ENCODE measurements around the gene NPDC1.

Gene NPDC1

GRCh38 chr9:137025517-137025966, 20.4 kb downstream of the NPDC1 start:
- Histone ChIP-seq H3K27me3 (ENCODE audit: control insufficient read depth in 1 of 2, insufficient read depth in 2 of 2, low read length in 2 of 2) (no peaks in the 10 kb centered on the region), H3K36me3 (ENCODE audit: control insufficient read depth in 1 of 2, insufficient read depth in 2 of 2, low read length in 2 of 2) (no peaks in the 10 kb centered on the region), H3K4me1 (ENCODE audit: control insufficient read depth in 1 of 2, insufficient read depth in 2 of 2, low read length in 2 of 2) (peaks cover 33 to 68% of the 10 kb centered on the region in 2 donors), H3K9me3 (ENCODE audit: control insufficient read depth in 1 of 2, low read length in 2 of 2) (no peaks in the 10 kb centered on the region), H3K4me3 (ENCODE audit: low read depth in 1 of 2, low read length in 2 of 2) (no peak overlapping the region), H3K27ac (ENCODE audit: low read depth, low read length) (no peak overlapping the region), H3K9ac (ENCODE audit: low read depth in 1 of 2, low read length in 2 of 2) (no peak overlapping the region)

- no peaks in the 10 kb centered on the region for H3K27me3 ChIP-seq (ENCODE audit: control insufficient read depth in 1 of 2, insufficient read depth in 2 of 2, low read length in 2 of 2)
- no peak overlapping the region for H3K27ac ChIP-seq (ENCODE audit: low read depth, low read length)
- peaks cover 29 to 49% of the 10 kb centered on the region in 2 donors for H3K4me1 ChIP-seq (ENCODE audit: control insufficient read depth in 1 of 2, insufficient read depth in 2 of 2, low read length in 2 of 2)
- H3K9me3 ChIP-seq (ENCODE audit: control insufficient read depth in 1 of 2, low read length in 2 of 2), result no peaks in the 10 kb centered on the region
- no peak overlapping the region for H3K9ac ChIP-seq (ENCODE audit: low read depth in 1 of 2, low read length in 2 of 2)
- H3K4me3 ChIP-seq (ENCODE audit: low read depth in 1 of 2, low read length in 2 of 2), result no peak overlapping the region
- no peaks in the 10 kb centered on the region for H3K36me3 ChIP-seq (ENCODE audit: control insufficient read depth in 1 of 2, insufficient read depth in 2 of 2, low read length in 2 of 2)
Measured at GRCh38 chr9:137023583-137023991, 22.4 kb downstream of the NPDC1 start.

- no peaks in the 10 kb centered on the region for H3K36me3 ChIP-seq (ENCODE audit: control insufficient read depth in 1 of 2, insufficient read depth in 2 of 2, low read length in 2 of 2)
- H3K4me1 ChIP-seq (ENCODE audit: control insufficient read depth in 1 of 2, insufficient read depth in 2 of 2, low read length in 2 of 2), result peaks cover 29 to 46% of the 10 kb centered on the region in 2 donors
- H3K4me3 ChIP-seq (ENCODE audit: low read depth in 1 of 2, low read length in 2 of 2), result no peak overlapping the region
- no peaks in the 10 kb centered on the region for H3K9me3 ChIP-seq (ENCODE audit: control insufficient read depth in 1 of 2, low read length in 2 of 2)
- H3K27ac ChIP-seq (ENCODE audit: low read depth, low read length), result no peak overlapping the region
- H3K9ac ChIP-seq (ENCODE audit: low read depth in 1 of 2, low read length in 2 of 2), result peak overlapping the region in 1 of 2 donors; percentile 38
- no peaks in the 10 kb centered on the region for H3K27me3 ChIP-seq (ENCODE audit: control insufficient read depth in 1 of 2, insufficient read depth in 2 of 2, low read length in 2 of 2)
Measured at GRCh38 chr9:137023157-137023556, 22.8 kb downstream of the NPDC1 start.

- Histone ChIP-seq H3K4me3 (ENCODE audit: low read depth in 1 of 2, low read length in 2 of 2) (no peak overlapping the region), H3K27me3 (ENCODE audit: control insufficient read depth in 1 of 2, insufficient read depth in 2 of 2, low read length in 2 of 2) (no peaks in the 10 kb centered on the region), H3K9ac (ENCODE audit: low read depth in 1 of 2, low read length in 2 of 2) (peak overlapping the region; percentile 16 to 51), H3K4me1 (ENCODE audit: control insufficient read depth in 1 of 2, insufficient read depth in 2 of 2, low read length in 2 of 2) (peaks cover 29 to 46% of the 10 kb centered on the region in 2 donors), H3K36me3 (ENCODE audit: control insufficient read depth in 1 of 2, insufficient read depth in 2 of 2, low read length in 2 of 2) (no peaks in the 10 kb centered on the region), H3K27ac (ENCODE audit: low read depth, low read length) (peak overlapping the region; percentile 61), H3K9me3 (ENCODE audit: control insufficient read depth in 1 of 2, low read length in 2 of 2) (no peaks in the 10 kb centered on the region)
Measured at GRCh38 chr9:137022662-137023008, 23.3 kb downstream of the NPDC1 start.

- H3K9me3 ChIP-seq (ENCODE audit: control insufficient read depth in 1 of 2, low read length in 2 of 2), result no peaks in the 10 kb centered on the region
- H3K9ac ChIP-seq (ENCODE audit: low read depth in 1 of 2, low read length in 2 of 2), result peak overlapping the region; percentile 16 to 51
- H3K27me3 ChIP-seq (ENCODE audit: control insufficient read depth in 1 of 2, insufficient read depth in 2 of 2, low read length in 2 of 2), result no peaks in the 10 kb centered on the region
- H3K4me3 ChIP-seq (ENCODE audit: low read depth in 1 of 2, low read length in 2 of 2), result peak overlapping the region in 1 of 2 donors; percentile 22
- H3K27ac ChIP-seq (ENCODE audit: low read depth, low read length), result peak overlapping the region; percentile 61
- H3K4me1 ChIP-seq (ENCODE audit: control insufficient read depth in 1 of 2, insufficient read depth in 2 of 2, low read length in 2 of 2), result peaks cover 24 to 41% of the 10 kb centered on the region in 2 donors
- H3K36me3 ChIP-seq (ENCODE audit: control insufficient read depth in 1 of 2, insufficient read depth in 2 of 2, low read length in 2 of 2), result peaks cover 0 to 3% of the 10 kb centered on the region in 2 donors
Measured at GRCh38 chr9:137021979-137022661, 23.9 kb downstream of the NPDC1 start.

GRCh38 chr9:137021568-137021978, 24.4 kb downstream of the NPDC1 start:
- H3K9me3 ChIP-seq (ENCODE audit: control insufficient read depth in 1 of 2, low read length in 2 of 2), result no peaks in the 10 kb centered on the region
- H3K27me3 ChIP-seq (ENCODE audit: control insufficient read depth in 1 of 2, insufficient read depth in 2 of 2, low read length in 2 of 2), result no peaks in the 10 kb centered on the region
- H3K4me1 ChIP-seq (ENCODE audit: control insufficient read depth in 1 of 2, insufficient read depth in 2 of 2, low read length in 2 of 2), result peaks cover 19 to 36% of the 10 kb centered on the region in 2 donors
- peaks cover 0 to 8% of the 10 kb centered on the region in 2 donors for H3K36me3 ChIP-seq (ENCODE audit: control insufficient read depth in 1 of 2, insufficient read depth in 2 of 2, low read length in 2 of 2)
- peak overlapping the region; percentile 16 to 22 for H3K4me3 ChIP-seq (ENCODE audit: low read depth in 1 of 2, low read length in 2 of 2)
- no peak overlapping the region for H3K9ac ChIP-seq (ENCODE audit: low read depth in 1 of 2, low read length in 2 of 2)
- peak overlapping the region; percentile 10 for H3K27ac ChIP-seq (ENCODE audit: low read depth, low read length)

GRCh38 chr9:137020771-137021567, 25.0 kb downstream of the NPDC1 start:
- no peak overlapping the region for H3K9ac ChIP-seq (ENCODE audit: low read depth in 1 of 2, low read length in 2 of 2)
- H3K4me1 ChIP-seq (ENCODE audit: control insufficient read depth in 1 of 2, insufficient read depth in 2 of 2, low read length in 2 of 2), result peaks cover 15 to 30% of the 10 kb centered on the region in 2 donors
- H3K9me3 ChIP-seq (ENCODE audit: control insufficient read depth in 1 of 2, low read length in 2 of 2), result no peaks in the 10 kb centered on the region
- H3K36me3 ChIP-seq (ENCODE audit: control insufficient read depth in 1 of 2, insufficient read depth in 2 of 2, low read length in 2 of 2), result peaks cover 0 to 8% of the 10 kb centered on the region in 2 donors
- H3K4me3 ChIP-seq (ENCODE audit: low read depth in 1 of 2, low read length in 2 of 2), result peak overlapping the region; percentile 16 to 22
- no peak overlapping the region for H3K27ac ChIP-seq (ENCODE audit: low read depth, low read length)
- no peaks in the 10 kb centered on the region for H3K27me3 ChIP-seq (ENCODE audit: control insufficient read depth in 1 of 2, insufficient read depth in 2 of 2, low read length in 2 of 2)

GRCh38 chr9:137019891-137020683, 25.9 kb downstream of the NPDC1 start:
- peaks cover 8 to 23% of the 10 kb centered on the region in 2 donors for H3K4me1 ChIP-seq (ENCODE audit: control insufficient read depth in 1 of 2, insufficient read depth in 2 of 2, low read length in 2 of 2)
- no peak overlapping the region for H3K4me3 ChIP-seq (ENCODE audit: low read depth in 1 of 2, low read length in 2 of 2)
- no peaks in the 10 kb centered on the region for H3K9me3 ChIP-seq (ENCODE audit: control insufficient read depth in 1 of 2, low read length in 2 of 2)
- no peaks in the 10 kb centered on the region for H3K27me3 ChIP-seq (ENCODE audit: control insufficient read depth in 1 of 2, insufficient read depth in 2 of 2, low read length in 2 of 2)
- H3K36me3 ChIP-seq (ENCODE audit: control insufficient read depth in 1 of 2, insufficient read depth in 2 of 2, low read length in 2 of 2), result peaks cover under 1 to 8% of the 10 kb centered on the region in 2 donors
- no peak overlapping the region for H3K9ac ChIP-seq (ENCODE audit: low read depth in 1 of 2, low read length in 2 of 2)
- H3K27ac ChIP-seq (ENCODE audit: low read depth, low read length), result no peak overlapping the region

- Histone ChIP-seq H3K36me3 (ENCODE audit: control insufficient read depth in 1 of 2, insufficient read depth in 2 of 2, low read length in 2 of 2) (peaks cover 2 to 8% of the 10 kb centered on the region in 2 donors), H3K27ac (ENCODE audit: low read depth, low read length) (no peak overlapping the region), H3K4me3 (ENCODE audit: low read depth in 1 of 2, low read length in 2 of 2) (no peak overlapping the region), H3K9me3 (ENCODE audit: control insufficient read depth in 1 of 2, low read length in 2 of 2) (no peaks in the 10 kb centered on the region), H3K27me3 (ENCODE audit: control insufficient read depth in 1 of 2, insufficient read depth in 2 of 2, low read length in 2 of 2) (no peaks in the 10 kb centered on the region), H3K4me1 (ENCODE audit: control insufficient read depth in 1 of 2, insufficient read depth in 2 of 2, low read length in 2 of 2) (peaks cover 8 to 23% of the 10 kb centered on the region in 2 donors), H3K9ac (ENCODE audit: low read depth in 1 of 2, low read length in 2 of 2) (no peak overlapping the region)
Measured at GRCh38 chr9:137018761-137019559, 27.0 kb downstream of the NPDC1 start.

Data from duodenal mucosa (tissue), 2 donors.